Lower lobe of right lung (tissue), 2 donors: Measurements from ENCODE around the gene CDCA7. TPM values are rescaled to one million over a fixed set of nuclear protein-coding genes. Genes with fewer than 3 reads are reported as not detected.
"Not testable (repeated sequence)": the region's sequence is repeated elsewhere in the genome, so short reads cannot be mapped to it uniquely, and the experiment has no call there.

Source experiments
- ATAC-seq, 2 donors: fragments of 200-7000 bp; cut with Tn5 transposase; one replicate each; pipeline ENCODE4 v1.9.1; 2020 to 2022; ENCODE audit warnings: mild to moderate bottlenecking in 2 of 2, moderate library complexity in 2 of 2
- DNase-seq: peaks from one replicate; pipeline ENCODE4 v3.0.0-alpha.2; 2020
- H3K27ac ChIP-seq: fragments of 200-600 bp; one replicate; pipeline ENCODE4 v1.8.0; 2022
- H3K27me3 ChIP-seq: fragments of 200-600 bp; one replicate; pipeline ENCODE4 v1.8.0; 2022; ENCODE audit warnings: low read depth
- H3K36me3 ChIP-seq: fragments of 200-600 bp; one replicate; pipeline ENCODE4 v1.8.0; 2022; ENCODE audit warnings: mild to moderate bottlenecking
- H3K4me1 ChIP-seq: fragments of 200-600 bp; one replicate; pipeline ENCODE4 v1.8.0; 2022
- H3K4me3 ChIP-seq: fragments of 200-600 bp; one replicate; pipeline ENCODE4 v1.8.0; 2022; ENCODE audit warnings: mild to moderate bottlenecking
- H3K9me3 ChIP-seq: fragments of 200-600 bp; one replicate; pipeline ENCODE4 v1.8.0; 2022
- intact Hi-C: fragments of 100-400 bp; cut with DNase I; formaldehyde crosslinking; loops from one replicate; pipeline ENCODE4 v1.11.0; 2022
- total RNA-seq: library from RNA; stranded (reverse); fragmentation: NEBNext Ultra II Directional; extraction: Animal tissue kit (Norgen Biotek cat#: 25700); gene quantifications from one replicate; pipeline ENCODE4 v1.2.1, GENCODE V29; 2021
- TF ChIP-seq, protein P1 (sequence below): fragments of 200-600 bp; IDR thresholded peaks from one replicate; pipeline ENCODE4 v1.8.0; 2022; ENCODE audit warnings: antibody characterized with exemption, mild to moderate bottlenecking
- donor health status: DM: no; HTN: yes; CAD: no; lungs with severe emphysema.

The CDCA7 gene
- total RNA-seq, 1 donor from 2014 or later = 0.89 TPM

DNA sequence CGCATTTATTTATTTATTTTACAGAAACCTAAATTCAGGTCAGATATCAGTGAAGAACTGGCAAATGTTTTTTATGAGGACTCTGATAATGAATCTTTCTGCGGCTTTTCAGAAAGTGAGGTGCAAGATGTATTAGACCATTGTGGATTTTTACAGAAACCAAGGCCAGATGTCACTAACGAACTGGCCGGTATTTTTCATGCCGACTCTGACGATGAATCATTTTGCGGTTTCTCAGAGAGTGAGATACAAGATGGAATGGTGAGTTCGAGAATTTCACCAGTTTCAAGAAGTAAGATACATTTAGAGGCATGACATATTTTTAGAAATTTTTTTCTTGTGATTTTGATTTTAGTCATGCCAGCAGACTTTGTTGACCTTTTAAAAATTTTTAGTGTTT lies 4.6 kb downstream of the CDCA7 start:
- ATAC-seq = no peak
- H3K27me3 ChIP-seq = peaks cover 36% of the 10 kb centered on the region
- no peak overlapping the region for H3K4me3 ChIP-seq
- DNase-seq = no peak
- TF ChIP-seq, protein P1, sequence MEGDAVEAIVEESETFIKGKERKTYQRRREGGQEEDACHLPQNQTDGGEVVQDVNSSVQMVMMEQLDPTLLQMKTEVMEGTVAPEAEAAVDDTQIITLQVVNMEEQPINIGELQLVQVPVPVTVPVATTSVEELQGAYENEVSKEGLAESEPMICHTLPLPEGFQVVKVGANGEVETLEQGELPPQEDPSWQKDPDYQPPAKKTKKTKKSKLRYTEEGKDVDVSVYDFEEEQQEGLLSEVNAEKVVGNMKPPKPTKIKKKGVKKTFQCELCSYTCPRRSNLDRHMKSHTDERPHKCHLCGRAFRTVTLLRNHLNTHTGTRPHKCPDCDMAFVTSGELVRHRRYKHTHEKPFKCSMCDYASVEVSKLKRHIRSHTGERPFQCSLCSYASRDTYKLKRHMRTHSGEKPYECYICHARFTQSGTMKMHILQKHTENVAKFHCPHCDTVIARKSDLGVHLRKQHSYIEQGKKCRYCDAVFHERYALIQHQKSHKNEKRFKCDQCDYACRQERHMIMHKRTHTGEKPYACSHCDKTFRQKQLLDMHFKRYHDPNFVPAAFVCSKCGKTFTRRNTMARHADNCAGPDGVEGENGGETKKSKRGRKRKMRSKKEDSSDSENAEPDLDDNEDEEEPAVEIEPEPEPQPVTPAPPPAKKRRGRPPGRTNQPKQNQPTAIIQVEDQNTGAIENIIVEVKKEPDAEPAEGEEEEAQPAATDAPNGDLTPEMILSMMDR = no peak
- no peak overlapping the region for H3K27ac ChIP-seq
- H3K36me3 ChIP-seq = no peaks in the 10 kb centered on the region
- peaks cover 19% of the 10 kb centered on the region for H3K4me1 ChIP-seq
- intact Hi-C loops = no loop called here
- no peaks in the 10 kb centered on the region for H3K9me3 ChIP-seq

DNA sequence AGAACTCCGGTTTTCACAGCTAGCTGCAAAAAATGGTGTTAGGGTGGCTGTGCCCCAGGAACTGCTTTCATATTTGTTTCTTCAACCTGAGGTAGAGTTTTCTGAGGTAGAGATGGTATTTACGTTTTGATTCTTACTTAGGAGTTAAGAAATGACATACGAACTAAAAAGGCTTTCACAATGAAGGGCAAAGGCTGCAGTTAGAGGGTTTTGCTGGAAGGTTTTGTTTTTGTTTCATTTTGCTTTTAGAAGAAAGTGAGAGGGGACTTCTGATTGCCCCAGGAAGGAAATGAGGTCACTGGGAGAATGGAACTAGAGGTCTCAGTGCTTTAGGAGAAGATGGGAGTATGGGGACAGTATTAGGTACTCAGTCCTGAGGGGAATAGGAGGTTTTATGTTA lies 15.5 kb downstream of the CDCA7 start:
- H3K27me3 ChIP-seq = no peaks in the 10 kb centered on the region
- ATAC-seq (no peak), DNase-seq (no peak)
- TF ChIP-seq, protein P1 = no peak
- no peak overlapping the region for H3K27ac ChIP-seq
- H3K9me3 ChIP-seq = no peaks in the 10 kb centered on the region
- no peak overlapping the region for H3K4me3 ChIP-seq
- no peaks in the 10 kb centered on the region for H3K4me1 ChIP-seq
- intact Hi-C loops = no loop called here
- no peaks in the 10 kb centered on the region for H3K36me3 ChIP-seq

DNA sequence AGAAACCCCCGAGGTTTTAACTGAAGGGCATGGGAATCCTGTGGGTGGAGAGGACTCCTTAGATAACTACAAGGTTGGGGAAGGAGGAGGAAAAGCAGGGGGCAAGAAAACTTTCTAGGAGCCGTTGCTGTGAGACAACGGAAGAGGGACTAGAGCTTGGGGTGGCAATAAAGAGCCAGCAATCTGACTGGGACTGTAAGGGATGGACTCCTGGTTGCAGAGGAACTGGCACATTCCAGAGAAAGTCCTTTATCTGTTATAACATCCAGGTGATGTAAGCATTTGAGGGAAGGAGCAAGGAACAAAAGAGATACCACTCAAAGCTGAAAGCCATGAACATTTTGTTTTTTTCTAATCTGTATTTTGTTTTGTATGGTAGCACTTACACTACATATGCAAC lies 16.4 kb downstream of the CDCA7 start:
- TF ChIP-seq, protein P1 = no peak

DNA sequence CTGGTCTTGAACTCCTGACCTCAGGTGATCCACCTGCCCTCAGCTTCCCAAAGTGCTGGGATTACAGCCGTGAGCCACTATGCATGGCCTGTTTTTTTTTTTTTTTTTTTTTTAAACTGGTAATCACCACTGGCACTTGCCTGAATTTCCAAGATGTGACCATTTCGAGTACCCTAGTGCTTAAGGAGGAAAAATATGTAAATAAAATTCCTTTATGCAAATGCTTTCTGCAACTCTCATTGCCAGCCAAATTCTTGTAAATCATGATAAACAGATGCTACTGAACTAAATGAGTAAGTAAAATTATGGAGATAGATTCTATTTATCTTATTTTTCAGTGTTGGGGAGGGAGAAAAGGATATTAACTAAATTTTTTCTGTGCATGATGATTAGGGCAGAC lies 18.6 kb downstream of the CDCA7 start:
- intact Hi-C loops = no loop called here
- Histone ChIP-seq H3K27ac (no peak overlapping the region), H3K4me3 (no peak overlapping the region), H3K4me1 (no peaks in the 10 kb centered on the region), H3K36me3 (no peaks in the 10 kb centered on the region), H3K9me3 (no peaks in the 10 kb centered on the region), H3K27me3 (no peaks in the 10 kb centered on the region)
- TF ChIP-seq, protein P1 = no peak
- no peak for DNase-seq
- ATAC-seq = no peak

More for the DNA sequence above, 16.4 kb downstream of the CDCA7 start:
- H3K9me3 ChIP-seq = no peaks in the 10 kb centered on the region
- DNase-seq (no peak), ATAC-seq (no peak)
- no peak overlapping the region for H3K27ac ChIP-seq
- intact Hi-C loops = no loop called here
- H3K4me1 ChIP-seq = no peaks in the 10 kb centered on the region
- no peaks in the 10 kb centered on the region for H3K36me3 ChIP-seq
- no peak overlapping the region for H3K4me3 ChIP-seq
- no peaks in the 10 kb centered on the region for H3K27me3 ChIP-seq

DNA sequence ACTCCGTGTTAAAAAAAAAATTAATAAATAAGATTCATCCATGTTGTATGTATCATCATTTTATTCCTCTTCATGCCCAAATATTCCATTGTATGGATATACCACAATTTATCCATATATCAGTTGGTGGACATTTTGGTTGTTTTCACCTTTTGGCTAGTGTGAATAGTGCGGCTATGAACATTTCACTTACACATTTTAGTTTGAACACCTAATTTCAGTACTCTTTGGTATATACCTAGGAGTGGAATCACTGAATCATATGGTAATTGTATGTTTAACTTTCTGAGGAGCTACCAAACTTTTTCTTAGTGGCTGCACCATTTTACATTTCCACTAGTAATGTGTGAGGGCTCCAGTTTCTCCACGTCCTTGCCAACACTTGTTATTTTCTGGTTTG lies 20.0 kb downstream of the CDCA7 start:
- Histone ChIP-seq H3K36me3 (no peaks in the 10 kb centered on the region), H3K27ac (no peak overlapping the region), H3K9me3 (no peaks in the 10 kb centered on the region), H3K27me3 (no peaks in the 10 kb centered on the region), H3K4me3 (no peak overlapping the region), H3K4me1 (no peaks in the 10 kb centered on the region)
- intact Hi-C loops = no loop called here
- TF ChIP-seq, protein P1 = no peak
- DNase-seq (no peak), ATAC-seq (no peak)

DNA sequence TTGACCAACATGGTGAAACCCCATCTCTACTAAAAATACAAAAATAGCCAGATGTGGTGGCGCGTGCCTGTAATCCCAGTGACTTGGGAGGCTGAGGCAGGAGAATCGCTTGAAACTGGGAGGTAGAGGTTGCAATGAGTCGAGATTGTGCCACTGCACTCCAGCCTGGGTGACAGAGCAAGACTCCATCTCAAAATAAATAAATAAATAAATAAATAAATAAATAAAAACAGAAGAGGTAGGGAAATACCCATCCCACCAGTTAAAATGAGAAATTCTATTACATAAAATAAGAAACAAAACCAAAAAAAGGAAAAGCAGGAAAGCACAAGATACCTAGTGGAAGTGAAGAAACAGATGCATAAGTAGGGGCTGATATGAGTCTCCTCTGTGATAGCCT lies 30.9 kb downstream of the CDCA7 start:
- H3K9me3 ChIP-seq, DNase-seq, H3K4me1 ChIP-seq, H3K27me3 ChIP-seq, ATAC-seq, H3K4me3 ChIP-seq, H3K36me3 ChIP-seq, intact Hi-C loops, H3K27ac ChIP-seq: not testable (repeated sequence)
